ENCODE results near the gene RAD51B. TPM values are rescaled to one million over a fixed set of nuclear protein-coding genes. Genes with fewer than 3 reads are reported as not detected.

RAD51B gene
- total RNA-seq, 1 experiment from 2014 or later, result 16.7 TPM

DNA sequence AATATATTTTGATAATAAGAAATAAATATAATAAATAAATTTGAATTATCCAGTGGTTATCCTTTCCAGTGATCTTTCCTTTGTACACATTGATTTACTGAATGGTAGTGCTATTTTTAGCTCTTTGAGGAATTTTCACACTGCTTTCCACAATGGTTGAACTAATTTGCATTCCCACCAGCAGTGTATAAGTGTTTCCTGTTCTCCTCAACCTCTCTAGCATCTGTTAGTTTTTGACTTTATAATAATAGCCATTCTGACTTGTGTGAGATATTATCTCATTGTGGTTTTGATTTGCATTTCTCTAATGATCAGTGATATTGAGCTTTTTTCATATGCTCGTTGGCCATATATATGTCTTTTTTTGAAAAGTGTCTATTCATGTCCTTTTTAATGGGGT lies 333.7 kb downstream of the RAD51B start:
- no peak for DNase-seq
- no peaks in the 10 kb centered on the region for H3K23me2 ChIP-seq (ENCODE audit: insufficient read length, low read depth, low read length, poor library complexity, severe bottlenecking)
- H2BK5ac ChIP-seq (ENCODE audit: insufficient read length, low read length), result no peak overlapping the region
- Mint-ChIP-seq H3K27ac (no peak overlapping the region), H3K9me3 (peaks cover 15 to 21% of the 10 kb centered on the region in 2 experiments; a peak in 4 of 5 replicates), H3K27me3 (ENCODE audit: low read depth) (no peaks in the 10 kb centered on the region), H3K4me1 (peaks cover 12 to 15% of the 10 kb centered on the region in 2 experiments), H3K36me3 (ENCODE audit: insufficient read depth in 1 of 3, low read depth in 3 of 3) (peaks cover 9 to 22% (median 13%) of the 10 kb centered on the region in 3 experiments; a peak in 6 of 7 replicates), H3K4me3 (no peak overlapping the region)
- H4K91ac ChIP-seq (ENCODE audit: insufficient read length, low read depth, low read length), result no peak overlapping the region
- no CpG with 5 or more reads among the region's 1 CpG for WGBS (ENCODE audit: extremely low coverage, insufficient read length, low lambda C conversion rate)
- no peak overlapping the region for H2BK20ac ChIP-seq (ENCODE audit: low read depth, low read length, poor library complexity, severe bottlenecking)
- H3K4me1 ChIP-seq (ENCODE audit: insufficient read depth, low read length), result no peaks in the 10 kb centered on the region; the same call in 1 of the 2 replicates
- no peak overlapping the region for H3K9ac ChIP-seq (ENCODE audit: extremely low read depth, insufficient read length, low read length)
- no peak overlapping the region for H2AFZ ChIP-seq (ENCODE audit: low read length)
- H3K27ac ChIP-seq (ENCODE audit: insufficient read length, low read depth, low read length), result no peak overlapping the region
- no peaks in the 10 kb centered on the region for H4K20me1 ChIP-seq (ENCODE audit: control insufficient read depth, insufficient read depth, insufficient read length)
- H3T11ph ChIP-seq (ENCODE audit: low read length), result no peak overlapping the region
- H3K56ac ChIP-seq (ENCODE audit: insufficient read length, low read depth, low read length), result no peak overlapping the region
- H4K8ac ChIP-seq (replicated peaks; ENCODE audit: insufficient read length, low read depth, low read length), result no peak overlapping the region
- H3K4me2 ChIP-seq (ENCODE audit: insufficient read depth, insufficient read length, low read length), result no peak overlapping the region
- H3K79me1 ChIP-seq (ENCODE audit: insufficient read depth, low read depth, low read length, poor library complexity, severe bottlenecking), result no peaks in the 10 kb centered on the region
- H3K79me2 ChIP-seq (ENCODE audit: insufficient read depth, low read length), result no peaks in the 10 kb centered on the region
- no peak overlapping the region for H3K4ac ChIP-seq (ENCODE audit: low read depth, low read length)
- no peak overlapping the region for H4K5ac ChIP-seq (ENCODE audit: insufficient read length, low read depth, low read length)
- H3K23ac ChIP-seq (ENCODE audit: insufficient read length, low read depth, low read length), result no peak overlapping the region
- H3K14ac ChIP-seq (ENCODE audit: insufficient read depth, low read length), result no peak overlapping the region
- no peaks in the 10 kb centered on the region for H3K9me3 ChIP-seq (ENCODE audit: control insufficient read depth, low read depth, low read length)
- no peak overlapping the region for H3K18ac ChIP-seq (ENCODE audit: insufficient read length, low read depth, low read length)
- H3K27me3 ChIP-seq (ENCODE audit: insufficient read depth, low read length), result no peaks in the 10 kb centered on the region
- no peak overlapping the region for H2BK15ac ChIP-seq (ENCODE audit: low read depth, low read length)
- no peak overlapping the region for H2BK12ac ChIP-seq (ENCODE audit: insufficient read length, low read depth, low read length)
- TF ChIP-seq, protein P1, sequence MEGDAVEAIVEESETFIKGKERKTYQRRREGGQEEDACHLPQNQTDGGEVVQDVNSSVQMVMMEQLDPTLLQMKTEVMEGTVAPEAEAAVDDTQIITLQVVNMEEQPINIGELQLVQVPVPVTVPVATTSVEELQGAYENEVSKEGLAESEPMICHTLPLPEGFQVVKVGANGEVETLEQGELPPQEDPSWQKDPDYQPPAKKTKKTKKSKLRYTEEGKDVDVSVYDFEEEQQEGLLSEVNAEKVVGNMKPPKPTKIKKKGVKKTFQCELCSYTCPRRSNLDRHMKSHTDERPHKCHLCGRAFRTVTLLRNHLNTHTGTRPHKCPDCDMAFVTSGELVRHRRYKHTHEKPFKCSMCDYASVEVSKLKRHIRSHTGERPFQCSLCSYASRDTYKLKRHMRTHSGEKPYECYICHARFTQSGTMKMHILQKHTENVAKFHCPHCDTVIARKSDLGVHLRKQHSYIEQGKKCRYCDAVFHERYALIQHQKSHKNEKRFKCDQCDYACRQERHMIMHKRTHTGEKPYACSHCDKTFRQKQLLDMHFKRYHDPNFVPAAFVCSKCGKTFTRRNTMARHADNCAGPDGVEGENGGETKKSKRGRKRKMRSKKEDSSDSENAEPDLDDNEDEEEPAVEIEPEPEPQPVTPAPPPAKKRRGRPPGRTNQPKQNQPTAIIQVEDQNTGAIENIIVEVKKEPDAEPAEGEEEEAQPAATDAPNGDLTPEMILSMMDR (conservative IDR thresholded peaks at IDR 0.05), result no peak
- H2AK5ac ChIP-seq (ENCODE audit: insufficient read length, low read length), result no peak overlapping the region
- no peak overlapping the region for H2BK120ac ChIP-seq (ENCODE audit: low read depth, low read length, poor library complexity, severe bottlenecking)
